Fibroblast of the conjunctiva (primary cell): ENCODE data around the gene TMEM270.
A peak's percentile ranks its signal among the peaks of the same experiment; 100 is the strongest.
"Not testable (repeated sequence)": the region's sequence is repeated elsewhere in the genome, so short reads cannot be mapped to it uniquely, and the experiment has no call there.

Source experiments
- DNase-seq: peaks from one replicate; pipeline ENCODE4 v3.0.0-alpha.2; 2010; ENCODE audit warnings: low read depth

TMEM270 gene

DNA sequence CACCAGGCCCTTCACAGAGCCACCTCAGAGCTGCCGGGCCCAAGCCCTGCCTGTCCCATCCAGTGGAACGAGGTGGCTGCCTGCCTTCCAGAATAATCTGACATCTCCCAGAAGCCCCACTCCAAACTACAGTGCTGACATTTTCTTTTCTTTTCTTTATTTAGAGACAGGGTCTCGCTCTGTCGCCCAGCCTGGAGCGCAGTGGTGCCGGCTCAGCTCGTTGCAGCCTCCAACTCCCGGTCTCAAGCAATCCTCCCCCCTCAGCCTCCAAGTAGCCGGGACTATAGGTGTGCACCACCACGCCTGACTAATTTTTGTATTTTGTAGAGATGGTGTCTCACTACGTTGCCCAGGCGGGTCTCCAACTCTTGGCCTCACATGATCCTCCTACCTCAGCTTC lies 346 bp downstream of the TMEM270 start:
- no peak for DNase-seq

- no peak for DNase-seq
Measured at GRCh38 chr7:73864981-73865711, 4.2 kb downstream of the TMEM270 start.

DNA sequence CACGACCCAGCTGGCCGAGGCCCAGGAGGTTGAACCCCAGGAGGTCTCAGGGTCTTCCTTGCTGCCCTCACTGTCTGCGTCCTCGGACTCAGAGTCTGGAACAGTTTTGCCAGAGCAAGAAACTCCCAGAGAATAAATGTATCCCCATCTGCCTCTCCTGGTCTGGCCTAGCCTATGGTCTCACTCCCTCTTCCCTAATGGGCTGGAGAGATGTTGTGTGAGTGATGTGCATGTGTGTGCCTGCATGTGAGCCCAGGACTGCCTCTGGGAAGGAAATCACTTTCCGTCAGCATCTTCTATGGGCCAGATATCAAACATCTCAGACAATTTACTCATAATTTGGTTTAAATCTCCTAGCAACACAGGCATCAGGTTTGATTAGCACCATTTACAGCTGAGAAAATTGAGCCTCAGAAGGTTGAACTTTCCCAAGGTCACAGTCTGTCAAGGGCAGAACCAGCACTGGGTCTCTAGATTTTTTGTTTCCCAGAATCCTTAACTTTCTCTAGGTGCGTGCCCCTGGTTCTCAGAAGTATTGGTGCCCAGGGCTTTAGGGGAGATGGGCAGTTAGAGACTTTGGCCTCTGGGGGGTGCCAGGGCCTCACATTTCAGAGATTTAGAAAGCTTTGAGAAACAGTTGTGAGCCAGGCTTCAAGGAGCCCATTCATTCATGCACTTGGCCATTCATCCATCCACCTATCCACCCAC lies 4.9 kb downstream of the TMEM270 start:
- no peak for DNase-seq

GRCh38 chr7:73866446-73866767 lies 5.4 kb downstream of the TMEM270 start:
- no peak for DNase-seq

- no peak for DNase-seq
Measured at GRCh38 chr7:73869011-73869798, 8.2 kb downstream of the TMEM270 start.

DNA sequence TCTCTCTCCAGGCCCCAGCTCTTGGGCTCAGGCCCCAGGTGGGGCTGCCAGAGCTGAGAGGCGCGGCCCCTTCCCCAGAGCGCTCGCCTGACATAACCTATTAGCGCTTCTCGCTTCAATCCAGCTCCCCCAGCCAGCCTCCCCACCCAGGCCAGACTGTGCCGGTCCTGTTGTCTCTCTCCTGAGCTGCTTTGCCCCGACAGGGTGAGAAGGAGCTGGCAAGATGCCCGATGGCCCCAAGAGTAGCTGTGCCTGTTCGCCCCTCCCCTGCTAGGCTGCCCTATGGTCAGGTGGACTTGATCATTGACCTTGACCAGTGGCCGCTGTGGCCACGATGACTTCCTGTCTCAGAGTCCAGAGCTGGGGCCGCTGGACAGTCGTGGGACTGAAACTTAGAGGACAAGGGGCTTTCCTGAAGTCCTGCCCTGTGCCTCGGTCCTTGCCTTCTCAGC lies 9.1 kb downstream of the TMEM270 start:
- DNase-seq, result no peak

GRCh38 chr7:73871163-73872011 lies 10.4 kb downstream of the TMEM270 start:
- DNase-seq, result no peak

DNA sequence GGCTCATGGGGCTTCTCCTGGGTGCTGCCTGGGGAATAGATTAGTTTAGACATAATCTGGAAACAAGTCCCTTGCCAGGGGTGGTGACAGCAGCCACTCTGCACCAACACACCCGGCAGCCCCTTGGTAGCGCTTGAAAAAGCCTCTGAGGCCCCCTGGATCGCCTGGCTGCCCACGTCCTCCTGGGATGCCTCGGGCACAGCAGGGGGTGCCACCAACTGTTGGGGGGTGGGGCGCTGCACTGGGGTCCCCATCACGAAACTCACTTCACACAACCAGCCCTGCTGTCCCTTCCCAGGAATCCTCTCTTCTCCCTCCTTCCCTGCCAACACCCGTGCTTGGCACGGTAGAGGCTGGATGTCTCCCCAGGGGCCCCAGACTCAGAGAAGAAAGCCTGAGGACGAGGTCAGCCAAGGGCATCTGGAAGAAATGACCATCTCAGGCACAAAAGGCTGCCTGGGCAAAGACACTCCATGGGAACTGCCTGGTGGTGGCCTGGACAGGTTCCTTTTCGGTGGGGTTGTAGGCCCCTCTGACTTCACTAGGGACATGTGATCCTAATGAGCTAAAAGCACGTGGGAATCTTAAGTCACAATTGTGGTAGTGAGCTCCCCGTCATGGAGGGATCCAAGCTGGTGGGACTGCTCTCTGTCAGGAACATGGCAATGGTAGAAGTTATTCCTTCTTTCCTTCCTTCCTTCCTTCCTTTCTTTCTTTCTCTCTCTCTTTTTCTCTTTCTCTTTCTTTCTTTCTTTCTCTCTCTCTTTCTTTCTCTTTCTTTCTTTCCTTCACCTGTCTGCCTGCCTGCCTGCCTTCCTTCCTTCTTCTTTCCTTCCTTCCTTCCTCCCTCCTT lies 11.3 kb downstream of the TMEM270 start:
- no peak for DNase-seq

DNA sequence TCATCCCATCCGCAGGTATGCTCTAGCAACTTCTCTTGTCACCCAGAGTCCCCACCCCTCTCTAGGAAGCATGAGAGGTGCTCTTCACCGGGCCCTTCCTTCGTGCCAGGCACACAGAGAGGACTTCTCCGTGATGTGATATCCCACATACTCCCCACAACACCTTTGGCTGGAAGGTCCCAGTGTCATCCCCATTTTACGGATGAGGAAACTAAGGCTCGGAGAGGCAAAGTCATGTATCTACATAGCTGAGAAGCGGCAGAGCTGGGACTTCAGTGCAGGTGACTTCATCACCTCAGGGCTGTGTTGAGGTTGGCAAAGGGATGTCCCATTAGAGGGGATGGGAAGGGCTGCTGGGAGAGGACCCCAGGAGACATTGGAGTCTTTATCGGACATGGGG lies 15.4 kb downstream of the TMEM270 start:
- DNase-seq, result no peak

DNA sequence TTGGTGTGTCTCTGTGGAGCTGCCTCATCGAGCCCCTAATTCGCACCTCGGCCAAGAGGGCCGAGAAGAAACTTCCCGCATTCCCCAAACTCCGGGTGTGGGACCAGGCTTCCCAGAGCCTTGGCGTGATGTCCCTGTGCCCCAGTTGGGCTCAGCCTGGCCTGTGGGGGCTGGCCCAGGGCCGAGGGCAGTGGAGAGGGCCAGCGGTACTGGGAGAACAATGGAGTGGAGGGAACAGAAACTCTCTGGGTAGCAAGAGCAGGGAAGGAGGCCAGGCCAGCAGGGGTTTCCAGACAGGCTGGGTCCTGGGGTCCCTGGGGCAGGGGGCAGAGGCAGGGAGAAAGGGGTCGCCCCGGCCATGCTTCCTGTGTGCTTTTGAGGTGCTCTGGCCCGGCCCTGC lies 16.0 kb downstream of the TMEM270 start:
- no peak for DNase-seq

DNA sequence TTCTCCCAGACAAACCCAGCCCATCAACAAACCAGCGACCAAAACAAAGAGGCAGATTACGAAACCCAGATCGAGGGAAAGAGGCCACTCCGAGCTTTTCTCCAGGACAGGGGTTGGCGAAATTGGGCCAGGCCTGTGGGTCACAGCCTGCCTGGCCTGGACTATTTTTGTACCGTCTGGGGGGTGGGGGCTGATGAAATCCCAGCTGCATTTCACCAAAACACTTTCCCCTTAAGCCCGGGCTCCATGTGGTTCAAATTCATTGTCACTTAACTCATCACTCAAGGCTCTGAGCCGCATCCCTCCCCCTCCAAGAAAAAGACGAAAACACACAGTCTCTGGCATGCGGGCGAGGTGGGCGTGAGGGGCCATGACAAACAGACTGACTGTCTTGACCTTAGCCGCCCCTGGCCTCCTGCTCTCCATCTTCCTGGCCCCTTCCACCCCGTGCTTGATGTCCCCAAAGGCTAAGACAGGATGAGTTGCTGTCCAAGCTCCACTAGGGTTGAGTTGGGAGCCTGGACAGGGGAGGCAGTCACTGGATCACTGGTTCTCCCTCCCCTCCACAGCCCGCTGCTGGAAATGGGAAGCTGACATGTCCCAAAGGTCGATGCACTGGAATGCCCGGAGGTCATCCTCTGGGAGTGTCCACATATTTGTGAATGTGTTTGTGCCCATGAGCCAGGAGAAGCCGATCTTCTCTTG lies 19.2 kb downstream of the TMEM270 start:
- peak; percentile 51 for DNase-seq

- DNase-seq, result no peak
Measured at GRCh38 chr7:73880755-73881328, 19.9 kb downstream of the TMEM270 start.

DNA sequence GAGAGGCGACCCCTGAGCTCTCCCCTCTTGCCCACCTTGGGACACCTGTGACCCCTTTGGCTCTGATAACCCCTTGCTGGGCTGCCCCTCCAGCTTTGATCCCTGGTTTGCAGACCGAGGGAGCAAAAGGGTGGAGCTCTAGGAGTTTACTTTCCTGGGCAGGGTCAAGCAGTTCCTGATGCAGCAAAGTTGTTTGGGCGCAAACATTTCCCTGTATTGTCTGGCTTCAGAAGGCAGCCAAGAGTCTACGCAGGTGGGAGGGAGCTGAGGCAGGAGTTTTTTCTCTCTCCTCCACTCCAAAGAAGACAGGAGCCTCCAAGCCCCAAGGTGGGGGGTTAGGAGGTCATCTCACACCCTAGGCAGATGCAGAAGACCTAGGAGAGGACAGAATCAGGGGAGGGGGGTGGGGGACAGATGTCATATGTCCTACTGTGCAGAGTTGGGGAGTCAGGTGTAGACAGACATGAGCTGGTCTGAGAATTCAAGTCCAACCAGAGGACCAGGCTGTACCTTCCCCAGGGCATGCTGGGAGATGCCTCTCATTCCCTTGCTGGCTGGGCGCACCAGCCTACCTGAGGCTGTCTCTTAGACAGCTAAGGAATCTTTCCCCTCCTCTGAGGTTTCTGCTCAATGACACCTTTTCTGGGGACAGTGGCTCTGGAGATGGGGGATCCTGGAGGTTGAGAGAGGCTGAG lies 20.5 kb downstream of the TMEM270 start:
- DNase-seq, result no peak

- DNase-seq, result no peak
Measured at GRCh38 chr7:73882047-73882402, 21.1 kb downstream of the TMEM270 start.

DNA sequence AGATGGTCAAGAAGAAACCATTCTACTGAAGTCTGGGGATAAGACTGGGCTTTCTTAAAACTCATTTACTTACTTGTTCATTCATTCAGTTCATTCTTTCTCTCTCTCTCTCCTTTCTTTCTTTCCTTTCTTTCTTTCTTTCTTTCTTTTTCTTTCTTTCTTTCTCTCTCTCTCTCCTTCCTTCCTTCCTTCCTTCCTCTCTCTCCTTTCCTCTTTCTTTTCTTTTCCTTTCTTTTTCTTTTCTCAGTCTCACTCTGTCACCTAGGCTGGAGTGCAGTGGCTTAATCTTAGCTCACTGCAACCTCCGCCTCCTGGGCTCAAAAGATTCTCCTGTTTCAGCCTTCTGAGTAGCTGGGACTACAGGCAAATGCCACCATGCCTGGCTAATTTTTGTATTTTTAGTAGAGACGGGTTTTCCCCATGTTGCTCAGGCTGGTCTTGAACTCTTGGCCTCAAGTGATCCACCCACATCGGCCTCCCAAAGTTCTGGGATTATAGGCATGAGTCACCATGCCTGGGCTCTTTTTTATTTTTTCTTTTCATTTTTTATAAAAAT lies 24.0 kb downstream of the TMEM270 start:
- not testable (repeated sequence) for DNase-seq

DNA sequence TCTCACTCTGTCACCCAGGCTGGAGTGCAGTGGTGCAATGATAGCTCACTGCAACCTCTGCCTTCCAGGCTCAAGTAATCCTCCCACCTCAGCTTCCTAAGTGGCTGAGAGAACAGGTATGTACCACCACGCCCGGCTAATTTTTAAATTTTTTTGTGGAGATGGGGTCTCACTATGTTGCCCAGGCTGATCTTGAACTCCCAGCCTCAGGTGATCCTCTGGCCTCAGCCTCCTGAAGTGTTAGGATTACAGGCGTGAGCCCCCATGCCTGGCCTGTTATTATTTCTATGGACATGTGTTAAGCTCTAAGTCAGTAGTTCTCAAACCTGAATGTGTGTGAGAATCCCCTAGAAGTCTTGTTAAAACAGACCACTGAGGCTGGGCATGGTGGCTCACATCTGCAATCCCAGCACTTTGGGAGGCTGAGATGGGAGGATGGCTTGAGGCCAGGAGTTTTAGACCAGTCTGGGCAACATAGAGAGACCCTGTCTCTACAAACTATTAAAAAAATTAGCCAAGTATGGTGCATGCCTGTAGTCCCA lies 24.5 kb downstream of the TMEM270 start:
- DNase-seq, result no peak

DNA sequence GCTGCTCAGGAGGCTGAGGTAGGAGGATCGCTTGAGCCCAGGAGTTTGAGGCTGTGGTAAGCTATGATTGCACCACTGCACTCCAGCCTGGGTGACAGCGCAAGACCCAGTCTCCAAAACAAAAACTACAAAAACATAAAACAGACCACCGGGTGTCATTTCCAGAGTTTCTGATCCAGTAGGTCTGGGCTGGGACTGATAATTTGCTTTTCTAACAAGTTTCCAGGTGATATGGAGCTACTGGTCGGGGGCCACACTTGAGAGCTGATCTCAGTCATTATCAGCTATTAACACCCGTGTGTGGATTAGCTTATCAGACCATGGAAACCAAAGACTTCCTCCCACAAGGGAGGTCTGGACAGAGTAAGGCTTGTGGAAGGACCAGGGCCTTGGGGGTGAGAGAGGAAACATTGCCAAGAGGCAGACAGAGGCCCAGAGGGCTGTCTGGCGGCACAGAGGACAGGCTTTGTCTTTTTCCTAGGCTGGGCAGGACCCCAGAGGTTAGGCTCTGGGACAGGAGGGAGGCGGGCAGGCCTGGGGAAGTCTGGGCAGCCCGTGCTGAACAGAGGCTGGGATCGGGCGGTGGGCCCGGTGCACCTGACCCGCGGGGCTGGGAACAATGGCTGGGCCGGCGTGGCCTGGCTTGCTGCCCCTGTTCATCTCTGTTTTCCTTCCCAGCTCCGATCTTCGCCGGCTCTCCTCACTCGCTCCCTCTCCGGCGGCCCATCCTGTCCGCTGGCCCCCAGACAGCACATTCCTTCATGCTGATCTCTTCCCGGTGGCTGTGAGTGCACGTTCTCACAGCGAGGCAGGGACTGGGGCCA lies 25.2 kb downstream of the TMEM270 start:
- no peak for DNase-seq

- DNase-seq, result no peak
Measured at GRCh38 chr7:73887762-73888161, 26.8 kb downstream of the TMEM270 start.
